Thymus (tissue), 11 donors: Measurements from ENCODE around the gene APBB2. TPM values are rescaled to one million over a fixed set of nuclear protein-coding genes. Genes with fewer than 3 reads are reported as not detected.

ENCODE experiments used
- DNase-seq, 9 donors: peaks; one replicate each; pipeline ENCODE4 v3.0.0-alpha.2; 2013; ENCODE audit warnings: low spot score in 9 of 9, low read depth in 6 of 9, missing footprints in 1 of 9
- H3K27ac ChIP-seq, 2 donors: one replicate each; pipeline ENCODE4 v1.5.1; 2013; ENCODE audit warnings: control low read depth in 1 of 2, low read depth in 1 of 2, low read length in 1 of 2, mild to moderate bottlenecking in 1 of 2, moderate library complexity in 1 of 2
- H3K27me3 ChIP-seq, 2 donors: one replicate each; pipeline ENCODE4 v1.5.1; 2013; ENCODE audit warnings: low read length in 1 of 2; ENCODE audit not compliant: control insufficient read depth in 2 of 2, insufficient read depth in 1 of 2
- H3K36me3 ChIP-seq, 2 donors: one replicate each; pipeline ENCODE4 v1.5.1; 2013; ENCODE audit warnings: low read length in 1 of 2, mild to moderate bottlenecking in 1 of 2, moderate library complexity in 1 of 2; ENCODE audit not compliant: control insufficient read depth in 2 of 2, insufficient read depth in 2 of 2
- H3K4me1 ChIP-seq, 2 donors: one replicate each; pipeline ENCODE4 v1.5.1; 2013; ENCODE audit warnings: low read length in 2 of 2; ENCODE audit not compliant: control insufficient read depth in 2 of 2, insufficient read depth in 2 of 2
- H3K4me3 ChIP-seq, 2 donors: one replicate each; pipeline ENCODE4 v1.5.1; 2013; ENCODE audit warnings: low read length in 2 of 2, control low read depth in 1 of 2, mild to moderate bottlenecking in 1 of 2
- H3K9me3 ChIP-seq, 2 donors: one replicate each; pipeline ENCODE4 v1.5.1; 2013; ENCODE audit warnings: low read length in 1 of 2, mild to moderate bottlenecking in 1 of 2; ENCODE audit not compliant: control insufficient read depth in 2 of 2, insufficient read depth in 1 of 2
- WGBS: extraction: QIAGEN DNeasy Blood & Tissue Kit; methylation state at CpG from one replicate; pipeline ENCODE4 v1.1.7; 2013; 5-methylcytosine and 5-hydroxymethylcytosine counted together
- polyA plus RNA-seq: library from polyadenylated mRNA; stranded (reverse); fragments of 200-250 nt; gene quantifications from one replicate; pipeline ENCODE4 v1.2.3, GENCODE V29; 2013
- total RNA-seq: library from RNA; stranded (reverse); fragments of 120-200 nt; gene quantifications from one replicate; pipeline ENCODE4 v1.2.4, GENCODE V29; 2013
- donor health status: healthy.

The APBB2 gene
- total and polyA plus RNA-seq, 2 donors = 10.0 to 20.2 TPM

DNA sequence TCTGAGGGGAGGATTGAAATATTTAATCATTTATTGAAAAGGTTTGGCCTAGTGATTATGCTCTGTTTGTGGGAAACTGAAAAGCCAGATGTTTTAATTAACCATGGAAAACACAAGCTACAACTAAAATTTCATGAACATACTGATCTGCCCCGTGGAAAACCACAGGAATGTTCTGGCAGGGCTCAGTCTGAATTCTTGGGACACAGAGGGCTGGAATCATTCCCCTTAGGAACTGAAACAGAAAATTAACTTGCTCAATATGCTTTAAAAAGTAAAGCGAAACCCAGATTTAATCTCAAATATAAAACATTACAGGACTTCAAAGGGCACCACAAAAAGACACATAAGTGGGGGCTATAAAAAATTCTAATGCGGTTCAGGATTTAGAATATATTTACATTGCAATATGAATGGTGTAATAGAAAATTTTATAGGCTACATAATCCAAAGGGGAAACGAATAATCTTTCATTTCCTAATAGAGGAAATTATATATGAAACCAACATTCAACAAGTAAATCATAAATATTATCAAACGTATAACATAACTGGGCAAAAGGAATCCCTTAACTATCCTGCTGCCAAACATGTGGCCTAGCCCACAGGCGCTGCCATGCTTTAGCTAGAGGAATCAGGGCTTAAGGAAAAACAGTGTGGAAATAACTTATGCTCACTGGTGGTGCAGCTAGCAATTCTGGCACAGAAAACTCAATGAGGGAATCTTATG is 70.9 kb downstream of the APBB2 start:
- H3K27ac ChIP-seq = peak overlapping the region in 1 of 2 donors; percentile 45
- H3K4me3 ChIP-seq = no peak overlapping the region
- H3K36me3 ChIP-seq = no peaks in the 10 kb centered on the region
- no peaks in the 10 kb centered on the region for H3K27me3 ChIP-seq
- WGBS = 86% methylated on average over 6 of the region's 6 CpGs
- H3K9me3 ChIP-seq = no peaks in the 10 kb centered on the region
- no peak for DNase-seq
- peaks cover 0 to 14% of the 10 kb centered on the region in 2 donors for H3K4me1 ChIP-seq

DNA sequence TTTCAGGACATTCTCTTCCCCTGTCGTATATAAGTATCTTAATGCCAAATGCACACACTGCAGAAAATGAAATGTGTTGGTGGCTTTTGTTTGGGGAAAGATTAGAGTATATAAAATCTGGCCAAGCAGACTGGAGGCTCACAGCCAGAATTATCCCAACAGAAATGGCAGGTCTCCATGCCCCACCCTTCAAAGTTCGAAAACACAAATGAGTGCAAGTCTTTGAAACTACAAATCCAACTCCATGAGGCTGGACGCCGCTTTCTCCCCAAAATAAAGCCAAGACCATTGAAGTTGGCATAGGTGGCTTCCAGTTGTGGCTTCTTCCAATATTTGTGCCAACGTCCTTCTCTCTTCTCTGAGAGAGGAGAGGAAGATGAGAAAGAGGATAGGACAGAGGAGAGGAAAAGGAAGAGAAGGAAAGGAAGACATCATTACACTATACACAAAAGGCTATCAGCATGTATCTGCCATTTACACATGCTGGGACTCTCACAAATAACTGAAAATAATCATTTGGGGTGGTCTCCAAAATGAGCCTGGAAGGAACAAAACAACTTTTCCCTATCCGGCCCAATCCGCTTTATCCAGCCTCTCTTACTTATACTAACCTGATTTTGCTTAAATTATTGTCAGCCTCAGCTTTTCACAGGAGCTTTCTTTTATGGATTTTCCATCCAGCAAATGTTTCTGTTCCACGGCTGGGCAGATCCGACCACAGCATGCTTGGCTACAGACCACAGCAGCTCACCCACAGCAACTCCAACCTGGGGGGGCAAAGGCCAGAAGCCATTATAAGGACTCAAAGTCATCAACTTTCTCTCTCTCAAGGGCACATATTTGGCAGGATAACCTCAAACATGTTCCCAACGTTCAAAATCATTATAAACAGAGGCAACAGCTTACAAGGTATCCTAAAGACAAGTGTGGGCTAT is 71.7 kb downstream of the APBB2 start:
- peaks cover 0 to 14% of the 10 kb centered on the region in 2 donors for H3K4me1 ChIP-seq
- no peaks in the 10 kb centered on the region for H3K36me3 ChIP-seq
- H3K27ac ChIP-seq = peak overlapping the region; percentile 45 to 69
- no peak for DNase-seq
- no peaks in the 10 kb centered on the region for H3K27me3 ChIP-seq
- H3K4me3 ChIP-seq = no peak overlapping the region
- WGBS = 81% methylated on average over 10 of the region's 10 CpGs
- no peaks in the 10 kb centered on the region for H3K9me3 ChIP-seq

DNA sequence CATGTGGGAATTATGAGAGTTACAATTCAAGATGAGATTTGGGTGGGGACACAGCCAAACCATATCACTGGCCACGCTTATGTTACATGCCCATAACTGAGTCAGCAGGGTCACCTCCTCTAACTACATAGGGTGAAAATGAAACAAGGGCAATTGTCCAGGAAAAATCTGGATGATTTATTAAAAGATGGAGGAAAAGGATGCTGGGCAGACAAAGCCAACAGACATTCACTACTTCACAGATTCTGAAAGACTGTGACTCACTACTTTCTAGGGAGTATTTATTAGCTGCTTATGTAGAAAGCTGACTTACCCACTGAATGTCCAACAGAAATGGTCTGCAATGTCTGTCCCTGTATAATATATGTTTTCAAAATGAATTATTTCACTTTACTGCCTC is 72.4 kb downstream of the APBB2 start:
- no peak for DNase-seq
- peaks cover 0 to 14% of the 10 kb centered on the region in 2 donors for H3K4me1 ChIP-seq
- no peaks in the 10 kb centered on the region for H3K36me3 ChIP-seq
- no peak overlapping the region for H3K27ac ChIP-seq
- no peak overlapping the region for H3K4me3 ChIP-seq
- no peaks in the 10 kb centered on the region for H3K27me3 ChIP-seq
- 95% methylated on average over 1 of the region's 1 CpG for WGBS
- H3K9me3 ChIP-seq = no peaks in the 10 kb centered on the region

DNA sequence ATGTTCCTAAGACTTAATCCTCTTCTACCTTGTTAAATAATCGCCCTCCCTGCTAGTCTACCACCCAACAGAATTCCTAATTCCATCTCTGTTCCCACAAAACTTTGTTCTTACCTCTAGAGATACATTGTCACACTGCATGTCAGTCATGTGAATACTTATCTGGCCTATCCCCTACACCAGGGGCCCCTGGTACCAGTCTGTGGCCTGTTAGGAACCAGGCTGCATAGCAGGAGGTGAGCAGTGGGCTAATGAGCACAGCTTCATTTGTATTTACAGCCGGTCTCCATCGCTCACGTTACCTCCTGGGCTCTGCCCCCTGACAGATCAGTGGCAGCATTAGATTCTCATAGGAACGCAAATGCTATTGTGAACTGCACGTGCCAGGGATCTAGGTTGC is 73.9 kb downstream of the APBB2 start:
- 95% methylated on average over 6 of the region's 6 CpGs for WGBS
- DNase-seq = no peak
- Histone ChIP-seq H3K9me3 (no peaks in the 10 kb centered on the region), H3K4me1 (peaks cover 0 to 14% of the 10 kb centered on the region in 2 donors), H3K27me3 (no peaks in the 10 kb centered on the region), H3K36me3 (no peaks in the 10 kb centered on the region), H3K27ac (no peak overlapping the region), H3K4me3 (no peak overlapping the region)

DNA sequence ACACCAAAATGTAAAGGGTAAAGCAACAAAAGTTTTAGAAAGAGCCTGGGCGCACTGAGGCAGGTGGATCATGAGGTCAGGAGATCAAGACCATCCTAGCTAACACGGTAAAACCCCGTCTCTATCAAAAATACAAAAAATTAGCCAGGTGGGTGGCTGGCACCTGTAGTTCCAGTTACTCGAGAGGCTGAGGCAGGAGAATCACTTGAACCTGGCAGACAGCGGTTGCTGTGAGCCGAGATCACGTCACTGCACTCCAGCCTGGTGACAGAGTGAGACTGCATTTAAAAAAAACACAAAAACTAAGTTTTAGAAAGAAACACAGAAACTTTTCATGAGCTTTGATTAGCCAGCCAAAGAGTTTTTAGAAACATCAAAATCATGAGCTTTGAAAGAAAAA is 76.5 kb downstream of the APBB2 start:
- 84% methylated on average over 7 of the region's 7 CpGs for WGBS
- peaks cover 0 to 6% of the 10 kb centered on the region in 2 donors for H3K4me1 ChIP-seq
- no peaks in the 10 kb centered on the region for H3K36me3 ChIP-seq

DNA sequence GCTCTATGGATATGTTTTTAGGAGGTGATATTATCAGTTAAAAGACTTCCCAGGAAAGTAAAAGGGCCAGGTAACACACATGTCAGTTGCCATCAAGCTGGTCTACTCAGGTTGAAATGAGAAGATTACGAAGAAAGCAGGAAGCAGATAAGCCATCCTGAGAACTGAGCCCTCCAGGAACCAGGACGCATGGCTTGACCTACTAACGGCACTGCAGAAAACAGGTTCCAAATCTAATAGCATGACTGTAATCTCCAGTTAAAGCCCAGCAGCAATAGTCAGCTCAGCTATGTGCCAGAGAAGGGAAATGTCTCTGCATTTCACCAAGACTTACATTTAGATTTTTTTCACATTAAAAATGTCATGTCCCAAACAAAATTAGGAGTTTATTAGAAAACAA is 77.9 kb downstream of the APBB2 start:
- no peak for DNase-seq

More for the DNA sequence above, 76.5 kb downstream of the APBB2 start:
- Histone ChIP-seq H3K27ac (no peak overlapping the region), H3K4me3 (no peak overlapping the region), H3K9me3 (no peaks in the 10 kb centered on the region), H3K27me3 (no peaks in the 10 kb centered on the region)
- DNase-seq = no peak

DNA sequence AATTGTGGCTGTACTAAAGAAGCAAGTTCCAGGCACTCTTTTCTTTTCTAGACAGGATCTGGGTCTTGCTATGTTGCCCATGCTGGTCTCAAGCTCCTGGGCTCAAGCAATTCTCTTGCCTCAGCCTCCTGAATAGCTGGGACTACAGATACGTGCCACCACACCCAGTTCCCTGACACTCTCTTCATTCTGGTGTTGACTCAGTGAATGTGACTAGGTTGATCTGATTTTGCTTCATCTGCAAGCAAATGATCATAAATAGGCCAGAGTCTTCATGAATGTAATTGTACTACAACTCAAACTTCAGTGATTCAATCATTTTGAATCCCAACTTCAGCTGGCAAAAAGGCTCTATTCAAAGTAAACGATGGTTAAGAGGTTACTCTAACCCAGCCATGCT is 78.5 kb downstream of the APBB2 start:
- Histone ChIP-seq H3K4me1 (no peaks in the 10 kb centered on the region), H3K9me3 (no peaks in the 10 kb centered on the region), H3K4me3 (no peak overlapping the region), H3K36me3 (no peaks in the 10 kb centered on the region), H3K27ac (no peak overlapping the region), H3K27me3 (no peaks in the 10 kb centered on the region)
- no peak for DNase-seq
- 81% methylated on average over 2 of the region's 2 CpGs for WGBS

More for the DNA sequence above, 77.9 kb downstream of the APBB2 start:
- H3K4me3 ChIP-seq = no peak overlapping the region
- H3K27me3 ChIP-seq = no peaks in the 10 kb centered on the region
- H3K36me3 ChIP-seq = no peaks in the 10 kb centered on the region
- no peak overlapping the region for H3K27ac ChIP-seq
- 93% methylated on average over 3 of the region's 3 CpGs for WGBS
- H3K4me1 ChIP-seq = no peaks in the 10 kb centered on the region
- H3K9me3 ChIP-seq = no peaks in the 10 kb centered on the region

DNA sequence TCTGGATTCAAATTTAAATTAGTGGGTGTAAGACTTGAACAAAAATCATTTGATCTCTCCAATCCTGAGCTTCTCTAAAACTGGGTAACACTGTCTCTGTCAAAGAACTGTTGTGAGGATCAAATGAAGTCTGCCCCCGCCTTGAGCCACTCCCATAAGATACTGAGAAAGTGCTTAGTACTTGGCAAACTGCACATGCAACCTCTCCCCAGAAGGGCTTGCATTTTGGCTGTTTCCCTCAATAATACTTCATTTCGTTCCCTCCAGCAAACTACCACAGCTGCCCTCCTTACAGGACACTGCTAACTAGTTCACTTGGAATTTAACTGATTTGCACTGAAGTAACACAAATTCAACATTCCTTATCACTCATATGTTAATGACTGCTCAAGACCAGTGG is 79.8 kb downstream of the APBB2 start:
- WGBS = 88% methylated on average over 2 of the region's 2 CpGs
- H3K27ac ChIP-seq = no peak overlapping the region
- no peak overlapping the region for H3K4me3 ChIP-seq
- no peaks in the 10 kb centered on the region for H3K9me3 ChIP-seq
- no peaks in the 10 kb centered on the region for H3K36me3 ChIP-seq
- DNase-seq = no peak
- peaks cover 0 to 2% of the 10 kb centered on the region in 2 donors for H3K4me1 ChIP-seq
- H3K27me3 ChIP-seq = no peaks in the 10 kb centered on the region

DNA sequence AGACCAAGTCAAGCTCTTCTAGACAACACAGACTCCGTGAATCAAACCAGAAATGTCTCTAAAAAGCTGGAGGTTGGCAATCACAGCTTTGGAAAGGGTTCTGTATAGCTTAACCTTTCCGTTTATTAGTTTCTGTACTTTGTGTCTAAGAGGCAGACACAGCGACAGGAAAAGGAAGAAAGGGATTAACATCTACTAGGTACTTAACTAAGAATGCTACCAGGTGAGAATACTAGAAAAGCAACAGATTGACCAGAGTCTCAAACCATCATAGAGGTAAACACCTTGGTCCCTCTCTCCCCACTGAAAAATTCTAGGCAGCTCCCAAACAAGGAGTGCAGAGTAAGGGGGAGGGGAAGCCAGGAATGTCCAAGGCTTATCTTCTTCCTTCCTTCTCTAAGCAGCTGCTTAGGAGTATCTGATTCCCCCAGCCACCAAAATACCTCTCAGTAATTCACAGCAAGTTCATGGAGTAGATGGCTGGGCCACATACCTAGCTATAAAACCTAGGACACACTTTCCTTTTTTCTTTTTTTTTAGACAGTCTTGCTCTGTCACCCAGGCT is 80.8 kb downstream of the APBB2 start:
- 87% methylated on average over 3 of the region's 3 CpGs for WGBS
- no peak for DNase-seq
- Histone ChIP-seq H3K36me3 (no peaks in the 10 kb centered on the region), H3K4me1 (peaks cover 0 to 2% of the 10 kb centered on the region in 2 donors), H3K9me3 (no peaks in the 10 kb centered on the region), H3K27ac (peak overlapping the region in 1 of 2 donors; percentile 39), H3K4me3 (no peak overlapping the region), H3K27me3 (no peaks in the 10 kb centered on the region)
